Left renal cortex interstitium (tissue), 4 donors: ENCODE measurements around the gene AP5Z1. TPM values are rescaled to one million over a fixed set of nuclear protein-coding genes. Genes with fewer than 3 reads are reported as not detected.
A peak's percentile ranks its signal among the peaks of the same experiment; 100 is the strongest.

Source experiments
- DNase-seq, 4 donors: peaks; one replicate each; pipeline ENCODE4 v3.0.0-alpha.2; 2013; ENCODE audit warnings: low read depth in 4 of 4, low spot score in 2 of 4, missing footprints in 1 of 4
- polyA plus RNA-seq, 4 donors: library from polyadenylated mRNA; unstranded; fragments of 120-200 nt; gene quantifications; one replicate each; pipeline ENCODE4 v1.2.1, GENCODE V29; 2013; ENCODE audit not compliant: insufficient read length in 4 of 4

The AP5Z1 gene
- polyA plus RNA-seq, 4 donors = 16.8 to 35.1 (median 27.5) TPM

DNA sequence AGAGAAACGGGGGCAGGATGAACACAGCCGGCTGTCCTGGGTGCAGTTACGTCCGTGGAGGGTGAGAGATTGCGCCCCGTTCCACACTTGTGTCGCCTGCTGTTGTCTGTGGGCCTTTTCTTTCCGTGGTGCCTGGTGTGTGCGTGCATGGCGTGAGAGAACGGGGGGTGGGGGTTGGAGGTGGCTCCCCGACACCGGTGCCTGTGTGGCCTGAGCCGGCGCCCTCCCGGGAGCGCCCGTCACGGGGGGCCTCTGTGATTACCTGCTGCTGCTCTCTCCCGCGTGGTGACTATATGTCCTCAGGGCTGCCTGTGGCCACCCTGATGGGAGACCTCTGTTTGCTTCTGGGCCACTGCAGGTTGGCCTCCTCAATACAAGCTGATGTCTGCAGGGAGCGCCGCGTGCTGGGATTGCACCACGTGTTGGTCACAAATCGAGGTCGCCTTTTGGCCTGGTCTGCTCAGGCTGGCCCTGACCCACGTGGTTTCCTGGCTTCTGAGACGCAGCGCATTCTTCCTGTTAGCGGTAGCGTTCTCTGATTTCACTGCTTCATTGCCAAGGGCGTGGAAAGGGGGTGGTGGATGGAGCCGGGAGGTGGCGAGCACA is 10.9 kb upstream of the AP5Z1 start:
- no peak for DNase-seq

DNA sequence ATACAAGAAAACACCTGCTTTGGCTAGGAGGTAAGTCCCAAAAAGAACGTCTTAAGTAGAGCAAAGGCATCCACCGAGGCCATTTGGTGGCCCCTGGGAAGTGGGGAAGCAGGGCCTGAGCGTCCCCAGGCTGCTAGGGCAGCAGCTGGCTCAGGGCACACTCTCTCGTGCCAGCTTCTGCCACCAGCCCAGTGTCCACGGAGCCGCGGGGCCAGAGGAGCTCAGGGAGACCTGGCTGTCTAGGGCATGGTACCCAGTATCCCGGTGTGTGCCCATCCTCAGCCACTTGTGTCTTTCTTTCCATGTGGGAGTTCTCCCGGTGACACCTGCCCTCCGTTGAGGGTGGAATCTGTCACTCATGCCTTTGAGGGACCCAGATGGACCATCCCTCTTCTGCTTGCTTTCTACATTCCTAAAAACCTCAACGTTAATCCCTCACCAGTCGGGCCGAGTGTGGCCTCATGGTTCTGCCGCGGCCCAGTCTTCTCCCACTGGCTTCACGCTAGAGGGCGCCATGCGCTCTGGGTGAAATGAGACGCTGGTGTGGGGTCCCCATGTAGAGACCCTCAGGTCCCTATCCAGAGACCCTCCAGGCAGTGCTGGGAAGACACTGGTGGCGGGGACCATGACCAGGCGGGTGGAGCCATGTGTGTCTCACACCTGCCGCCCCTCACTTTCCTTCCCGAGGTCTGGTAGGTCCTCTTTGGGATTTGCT is 9.5 kb upstream of the AP5Z1 start:
- no peak for DNase-seq

DNA sequence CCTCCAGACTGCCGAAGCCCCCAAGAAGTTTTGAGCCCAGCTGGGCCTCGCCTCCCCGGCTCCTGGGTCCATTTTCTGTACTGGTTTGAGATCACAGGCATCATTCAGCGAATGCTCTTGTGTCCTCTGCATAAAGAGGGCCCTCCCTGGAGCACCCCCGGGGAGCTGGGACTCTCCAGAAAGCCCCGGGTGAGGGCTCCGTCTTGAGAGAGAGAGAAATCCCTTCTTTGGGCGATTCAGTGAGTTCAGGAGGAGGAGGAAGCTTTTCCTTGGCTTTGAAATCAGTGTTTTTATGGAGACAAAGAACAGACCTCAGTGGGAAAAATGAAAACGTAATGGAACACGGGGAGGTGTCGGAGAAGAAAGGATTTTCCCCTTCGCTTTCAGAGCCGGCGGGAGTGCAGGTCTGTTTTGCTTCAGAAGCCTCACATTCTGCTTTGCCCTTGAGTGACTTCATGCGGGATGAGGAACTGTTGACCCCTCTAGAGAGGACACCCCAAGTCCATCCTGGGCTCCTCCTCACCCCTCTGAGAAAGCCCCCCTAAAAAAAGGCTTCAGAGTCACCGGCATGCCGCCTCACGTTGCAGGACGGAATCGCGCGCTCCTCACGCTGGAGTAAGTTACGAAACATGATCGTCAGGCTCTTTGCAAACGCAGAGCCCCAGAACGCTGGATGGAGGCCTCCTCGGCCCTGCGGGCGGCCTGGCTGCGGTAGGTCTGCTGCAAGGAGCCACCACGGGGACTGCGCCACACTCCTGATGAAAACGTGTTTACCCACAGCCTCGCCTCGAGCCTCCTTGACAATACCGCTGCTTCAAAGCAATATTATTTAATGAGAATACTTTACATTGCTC is 8.5 kb upstream of the AP5Z1 start:
- no peak for DNase-seq

GRCh38 chr7:4768597-4769569 is 6.5 kb upstream of the AP5Z1 start:
- no peak for DNase-seq

- no peak for DNase-seq
Measured at GRCh38 chr7:4769761-4770160, 5.7 kb upstream of the AP5Z1 start.

GRCh38 chr7:4770886-4771285 is 4.5 kb upstream of the AP5Z1 start:
- no peak for DNase-seq

GRCh38 chr7:4771737-4772136 is 3.7 kb upstream of the AP5Z1 start:
- no peak for DNase-seq

DNA sequence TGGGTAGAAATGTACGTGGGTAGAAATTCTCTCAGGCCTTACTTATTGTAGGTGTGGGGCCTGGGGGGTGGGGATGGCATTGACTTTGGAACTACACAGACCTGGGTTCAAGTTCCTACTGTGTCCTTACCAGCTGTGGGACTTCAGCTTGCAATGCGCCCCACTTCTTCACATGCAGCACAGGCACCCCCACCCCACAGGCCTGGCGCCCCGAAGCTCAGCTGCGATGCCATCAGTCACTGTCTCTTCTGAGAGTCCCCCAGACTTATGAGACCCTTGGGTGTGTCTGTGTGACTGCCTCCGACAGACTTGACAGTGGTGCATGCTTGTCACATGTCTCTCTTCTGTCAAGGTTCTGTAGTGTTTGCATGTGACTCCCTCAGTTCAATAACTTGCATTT is 3.1 kb upstream of the AP5Z1 start:
- no peak for DNase-seq

GRCh38 chr7:4774007-4774406 is 1.4 kb upstream of the AP5Z1 start:
- DNase-seq = no peak

- DNase-seq = peak in 1 of 4 donors; percentile 72
Measured at GRCh38 chr7:4774658-4775249, 669 bp upstream of the AP5Z1 start.

DNA sequence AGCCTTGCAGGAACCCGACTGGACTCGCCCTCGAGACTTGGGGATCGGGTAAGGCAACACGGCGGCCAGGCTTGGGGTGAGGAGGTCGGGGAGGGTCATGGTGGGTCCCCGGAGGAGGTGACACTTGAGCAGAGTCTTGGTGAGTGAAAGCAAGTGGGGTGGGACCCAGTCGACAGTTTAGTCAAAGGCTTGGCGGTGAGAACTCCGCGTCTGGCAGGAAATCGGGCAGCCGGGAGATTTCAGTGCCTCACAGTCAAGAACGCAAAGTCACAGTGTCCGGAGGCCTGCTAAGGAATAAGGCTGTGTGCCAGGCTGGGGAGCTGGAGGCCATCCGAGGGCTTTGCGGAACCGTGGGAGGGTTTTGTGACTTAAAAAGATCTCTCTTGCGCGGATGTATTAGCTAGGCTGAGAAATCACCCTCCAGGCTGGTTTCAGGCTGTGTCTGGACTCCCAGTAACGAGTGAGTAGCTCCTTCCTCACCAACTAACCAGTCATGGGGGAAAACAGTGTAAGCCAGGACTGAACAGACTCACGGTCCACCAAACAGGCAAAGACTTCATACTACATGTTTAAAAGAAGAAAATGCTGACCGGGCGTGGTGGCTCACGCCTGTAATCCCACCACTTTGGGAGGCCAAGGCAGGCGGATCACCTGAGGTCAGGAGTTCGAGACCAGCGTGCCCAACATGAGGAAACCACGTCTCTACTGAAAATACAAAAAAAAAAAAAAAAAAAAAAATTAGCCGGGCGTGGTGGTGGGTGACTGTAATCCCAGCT is 613 bp downstream of the AP5Z1 start:
- DNase-seq = no peak

DNA sequence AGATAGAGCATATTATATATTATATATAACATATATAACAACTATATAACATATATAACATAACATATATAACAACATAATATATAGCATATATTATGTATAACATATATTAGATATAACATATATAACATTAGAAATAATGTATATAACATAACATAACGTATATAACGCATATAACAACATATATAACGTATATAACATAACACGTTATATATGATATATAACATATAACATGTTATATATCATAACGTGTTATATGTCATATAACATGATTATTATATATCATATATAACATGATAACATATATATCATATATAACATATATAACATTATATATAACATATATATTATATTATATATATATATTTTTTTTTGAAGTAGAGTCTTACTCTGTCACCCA is 3.7 kb downstream of the AP5Z1 start:
- DNase-seq = no peak

GRCh38 chr7:4781366-4782069 is 6.1 kb downstream of the AP5Z1 start:
- DNase-seq = no peak

DNA sequence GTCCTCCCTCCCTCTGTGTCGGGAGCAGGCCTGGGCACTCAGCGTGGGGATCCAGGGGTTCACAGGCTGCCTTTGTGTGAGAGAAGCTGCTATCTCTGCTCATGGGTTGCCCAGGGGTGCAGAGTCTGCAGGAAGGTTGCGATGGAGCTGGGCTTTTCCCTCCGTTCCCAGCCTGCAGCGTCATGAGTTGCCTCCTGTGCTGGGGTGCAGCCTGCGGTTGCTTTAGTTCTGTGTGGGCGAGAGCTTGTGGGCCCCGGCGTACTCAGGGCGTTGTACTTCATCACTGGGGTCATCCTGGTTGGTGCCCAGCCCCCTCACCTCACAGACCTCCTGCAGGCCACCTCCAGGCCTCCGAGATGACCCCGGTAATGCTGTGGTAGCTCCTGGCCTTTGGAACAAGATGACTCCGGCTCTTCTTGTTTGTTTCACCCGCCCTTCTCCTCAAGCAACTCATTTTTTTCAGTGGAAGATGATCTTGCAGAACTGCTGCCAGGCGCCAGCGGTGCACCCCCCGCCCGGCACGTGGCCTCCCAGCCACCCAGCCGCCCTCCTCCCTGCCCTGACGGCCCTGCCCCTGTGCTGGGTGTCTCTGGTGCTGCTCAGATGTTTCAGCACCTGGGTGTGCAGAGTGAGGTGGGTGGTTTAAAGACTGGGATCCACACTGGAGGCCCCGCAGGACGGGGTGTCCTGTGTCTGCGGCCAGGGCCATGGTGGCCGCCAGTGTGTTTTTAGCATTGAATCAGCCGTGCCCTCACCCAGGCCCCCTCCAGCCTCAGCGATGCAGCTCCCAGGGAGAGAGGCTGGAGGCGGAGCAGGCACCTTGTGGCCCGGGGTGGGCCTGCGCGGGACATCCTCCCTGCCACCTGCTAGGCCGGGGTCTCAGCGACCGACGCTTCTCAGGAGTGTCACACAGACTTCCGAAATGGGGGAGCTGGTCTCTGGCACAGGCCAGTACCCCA is 7.2 kb downstream of the AP5Z1 start:
- no peak for DNase-seq

GRCh38 chr7:4783292-4783652 is 7.8 kb downstream of the AP5Z1 start:
- no peak for DNase-seq

GRCh38 chr7:4783762-4784351 is 8.4 kb downstream of the AP5Z1 start:
- DNase-seq = no peak

- no peak for DNase-seq
Measured at GRCh38 chr7:4784799-4785198, 9.4 kb downstream of the AP5Z1 start.
